GM23338 (cell line): ENCODE results near the gene CFAP97D2. TPM values are rescaled to one million over a fixed set of nuclear protein-coding genes. Genes with fewer than 3 reads are reported as not detected.

Experiments
- ATAC-seq: fragments of 200-7000 bp; cut with Tn5 transposase; 3 replicates; pipeline ENCODE4 v1.9.1; 2020
- DNase-seq: peaks from one replicate; pipeline ENCODE4 v3.0.0-alpha.2; 2015; ENCODE audit warnings: low spot score
- H2AFZ ChIP-seq: fragments of 200-600 bp; sonication (generic); 2 replicates; pipeline ENCODE4 v1.8.0; 2016; ENCODE audit warnings: antibody characterized with exemption, mild to moderate bottlenecking, moderate library complexity
- H3F3A ChIP-seq: fragments of 200-600 bp; sonication (generic); replicated peaks from 2 replicates; pipeline ENCODE4 v1.8.0; 2017; ENCODE audit warnings: antibody characterized with exemption, mixed run types, low read depth
- H3K27ac ChIP-seq: fragments of 200-600 bp; sonication (generic); 2 replicates; pipeline ENCODE4 v1.6.1; 2016; ENCODE audit warnings: low read depth
- H3K27me3 ChIP-seq: fragments of 200-600 bp; sonication (generic); 2 replicates; pipeline ENCODE4 v1.8.0; 2016; ENCODE audit warnings: mild to moderate bottlenecking, mixed run types, moderate library complexity; ENCODE audit not compliant: insufficient read depth
- H3K36me3 ChIP-seq: fragments of 200-600 bp; sonication (generic); 2 replicates; pipeline ENCODE4 v1.8.0; 2016; ENCODE audit warnings: mild to moderate bottlenecking; ENCODE audit not compliant: insufficient read depth
- H3K4me1 ChIP-seq: fragments of 200-600 bp; sonication (generic); 2 replicates; pipeline ENCODE4 v1.8.0; 2016; ENCODE audit warnings: mild to moderate bottlenecking, moderate library complexity; ENCODE audit not compliant: insufficient read depth
- H3K4me2 ChIP-seq: fragments of 200-600 bp; sonication (generic); 2 replicates; pipeline ENCODE4 v1.7.1; 2017; ENCODE audit warnings: mixed run types
- H3K4me3 ChIP-seq: fragments of 200-600 bp; sonication (generic); 2 replicates; pipeline ENCODE4 v1.6.1; 2016; ENCODE audit warnings: mixed run types
- H3K79me2 ChIP-seq: fragments of 200-600 bp; sonication (generic); replicated peaks from 2 replicates; pipeline ENCODE4 v1.8.0; 2017; ENCODE audit warnings: mild to moderate bottlenecking; ENCODE audit not compliant: insufficient read depth
- H3K9me2 ChIP-seq: fragments of 200-600 bp; sonication (generic); 2 replicates; pipeline ENCODE4 v1.8.0; 2017; ENCODE audit not compliant: insufficient read depth
- H4K20me1 ChIP-seq: fragments of 200-600 bp; sonication (generic); replicated peaks from 2 replicates; pipeline ENCODE4 v1.8.0; 2017; ENCODE audit warnings: mild to moderate bottlenecking; ENCODE audit not compliant: insufficient read depth
- H3K27ac Mint-ChIP-seq: 2 replicates; pipeline ENCODE4 v1.8.0; 2020; ENCODE audit warnings: inconsistent platforms, mild to moderate bottlenecking, moderate library complexity, mixed read lengths
- H3K27me3 Mint-ChIP-seq: 3 replicates; pipeline ENCODE4 v1.8.0; 2022; ENCODE audit warnings: low read depth, mild to moderate bottlenecking, moderate library complexity, mixed read lengths, inconsistent platforms; ENCODE audit not compliant: insufficient read depth, poor library complexity
- H3K36me3 Mint-ChIP-seq: 3 replicates; pipeline ENCODE4 v1.8.0; 2021; ENCODE audit warnings: low read depth, mild to moderate bottlenecking, inconsistent platforms, moderate library complexity, mixed read lengths
- H3K4me1 Mint-ChIP-seq: 3 replicates; pipeline ENCODE4 v1.8.0; 2020; ENCODE audit warnings: mild to moderate bottlenecking, inconsistent platforms, mixed read lengths
- H3K4me3 Mint-ChIP-seq: 3 replicates; pipeline ENCODE4 v1.8.0; 2021; ENCODE audit warnings: moderate library complexity, mild to moderate bottlenecking, inconsistent platforms, mixed read lengths
- H3K9me3 Mint-ChIP-seq: 3 replicates; pipeline ENCODE4 v1.8.0; 2020; ENCODE audit warnings: moderate library complexity, mild to moderate bottlenecking, inconsistent platforms, mixed read lengths
- CREB1 ChIP-seq: fragments of 250-450 bp; sonication (Bioruptor Pico); IDR thresholded peaks from 2 replicates; pipeline ENCODE4 v1.5.0; 2020; ENCODE audit warnings: low read depth, mild to moderate bottlenecking, moderate library complexity
- EZH2 ChIP-seq: fragments of 200-600 bp; sonication (generic); IDR thresholded peaks from one replicate; pipeline ENCODE4 v1.8.0; 2017; ENCODE audit warnings: antibody characterized with exemption, mild to moderate bottlenecking, low read depth; ENCODE audit not compliant: unreplicated experiment
- JUNB ChIP-seq: IDR thresholded peaks from one replicate; pipeline ENCODE4 v1.6.1; 2016; ENCODE audit warnings: antibody characterized with exemption; ENCODE audit not compliant: unreplicated experiment
- NANOG ChIP-seq: IDR thresholded peaks from 2 replicates; pipeline ENCODE4 v1.6.1; 2016; ENCODE audit warnings: antibody characterized with exemption, borderline replicate concordance
- POLR2AphosphoS5 ChIP-seq: IDR thresholded peaks from 2 replicates; pipeline ENCODE4 v1.6.1; 2016; ENCODE audit warnings: antibody characterized with exemption, low read depth
- ZNF114 ChIP-seq: fragments of 250-450 bp; sonication (Bioruptor Pico); IDR thresholded peaks from 2 replicates; pipeline ENCODE4 v1.5.0; 2020; ENCODE audit warnings: mild to moderate bottlenecking, moderate library complexity
- ZNF331 ChIP-seq: fragments of 250-450 bp; sonication (Bioruptor Pico); IDR thresholded peaks from 2 replicates; pipeline ENCODE4 v1.5.0; 2020; ENCODE audit warnings: low read depth, mild to moderate bottlenecking, moderate library complexity
- polyA plus RNA-seq: library from polyadenylated mRNA; unstranded; fragments of >200 nt; fragmentation: Nextera tagmentation; extraction: Ambion mirVana; gene quantifications from 2 replicates; pipeline ENCODE4 v1.2.1, GENCODE V29; 2016
- total RNA-seq: library from RNA; depleted of rRNA; stranded (reverse); fragments of >200 nt; shearing (Covaris generic); gene quantifications from 2 replicates; pipeline ENCODE4 v1.2.3, GENCODE V29; 2014
- TF ChIP-seq, protein P1 (sequence below), 2 experiments: fragments of 200-600 bp in 1 of 2; sonication (generic) in 1 of 2; conservative IDR thresholded peaks; 2 replicates each; pipeline versions ENCODE4 v1.5.1 to v1.6.1; 2016 to 2017; ENCODE audit warnings: antibody characterized with exemption in 2 of 2, low read depth in 2 of 2, mild to moderate bottlenecking in 2 of 2, moderate library complexity in 1 of 2
- TF ChIP-seq, protein P2 (sequence below): IDR thresholded peaks from one replicate; pipeline ENCODE4 v1.6.1; 2018; ENCODE audit warnings: antibody characterized with exemption; ENCODE audit not compliant: unreplicated experiment
- TF ChIP-seq, protein P3 (sequence below): fragments of 250-450 bp; sonication (Bioruptor Pico); IDR thresholded peaks from 2 replicates; pipeline ENCODE4 v1.5.0; 2020; ENCODE audit warnings: mild to moderate bottlenecking, moderate library complexity

CFAP97D2 gene
- total and polyA plus RNA-seq, 2 experiments from 2014 or later = not detected

DNA sequence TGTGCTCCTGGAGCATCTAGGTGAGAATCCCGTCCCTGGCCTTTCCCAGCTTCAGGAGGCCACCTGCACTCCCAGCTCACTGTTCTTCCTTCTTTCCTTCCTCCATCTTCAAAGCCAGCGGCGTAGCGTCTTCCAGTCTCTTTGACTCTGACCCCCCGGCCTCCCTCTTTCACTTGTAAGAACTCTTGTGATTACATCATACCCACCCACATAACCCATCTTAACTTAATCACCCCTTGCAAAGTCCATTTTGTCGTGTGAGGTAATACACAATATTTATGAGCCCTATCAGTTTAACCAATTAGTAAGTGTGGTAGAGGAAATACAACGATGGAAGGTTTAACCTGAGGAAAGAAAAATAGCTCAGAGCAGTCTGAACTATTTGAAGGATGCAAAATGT is 51.1 kb downstream of the CFAP97D2 start:
- peaks cover 4% of the 10 kb centered on the region for H3K9me3 Mint-ChIP-seq
- H3K9me2 ChIP-seq = no peaks in the 10 kb centered on the region
- DNase-seq (peak; percentile 83), ATAC-seq (peak; percentile 15)
- no peak overlapping the region for H2AFZ ChIP-seq
- peak overlapping the region; percentile 99 for H3K27ac Mint-ChIP-seq
- TF ChIP-seq, protein P1, sequence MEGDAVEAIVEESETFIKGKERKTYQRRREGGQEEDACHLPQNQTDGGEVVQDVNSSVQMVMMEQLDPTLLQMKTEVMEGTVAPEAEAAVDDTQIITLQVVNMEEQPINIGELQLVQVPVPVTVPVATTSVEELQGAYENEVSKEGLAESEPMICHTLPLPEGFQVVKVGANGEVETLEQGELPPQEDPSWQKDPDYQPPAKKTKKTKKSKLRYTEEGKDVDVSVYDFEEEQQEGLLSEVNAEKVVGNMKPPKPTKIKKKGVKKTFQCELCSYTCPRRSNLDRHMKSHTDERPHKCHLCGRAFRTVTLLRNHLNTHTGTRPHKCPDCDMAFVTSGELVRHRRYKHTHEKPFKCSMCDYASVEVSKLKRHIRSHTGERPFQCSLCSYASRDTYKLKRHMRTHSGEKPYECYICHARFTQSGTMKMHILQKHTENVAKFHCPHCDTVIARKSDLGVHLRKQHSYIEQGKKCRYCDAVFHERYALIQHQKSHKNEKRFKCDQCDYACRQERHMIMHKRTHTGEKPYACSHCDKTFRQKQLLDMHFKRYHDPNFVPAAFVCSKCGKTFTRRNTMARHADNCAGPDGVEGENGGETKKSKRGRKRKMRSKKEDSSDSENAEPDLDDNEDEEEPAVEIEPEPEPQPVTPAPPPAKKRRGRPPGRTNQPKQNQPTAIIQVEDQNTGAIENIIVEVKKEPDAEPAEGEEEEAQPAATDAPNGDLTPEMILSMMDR (conservative IDR thresholded peaks at IDR 0.05; ENCODE audit: low read depth in 2 of 2) = no peak
- no peak for TF ChIP-seq ZNF114 (CRISPR knock-in tag)
- TF ChIP-seq, protein P2, sequence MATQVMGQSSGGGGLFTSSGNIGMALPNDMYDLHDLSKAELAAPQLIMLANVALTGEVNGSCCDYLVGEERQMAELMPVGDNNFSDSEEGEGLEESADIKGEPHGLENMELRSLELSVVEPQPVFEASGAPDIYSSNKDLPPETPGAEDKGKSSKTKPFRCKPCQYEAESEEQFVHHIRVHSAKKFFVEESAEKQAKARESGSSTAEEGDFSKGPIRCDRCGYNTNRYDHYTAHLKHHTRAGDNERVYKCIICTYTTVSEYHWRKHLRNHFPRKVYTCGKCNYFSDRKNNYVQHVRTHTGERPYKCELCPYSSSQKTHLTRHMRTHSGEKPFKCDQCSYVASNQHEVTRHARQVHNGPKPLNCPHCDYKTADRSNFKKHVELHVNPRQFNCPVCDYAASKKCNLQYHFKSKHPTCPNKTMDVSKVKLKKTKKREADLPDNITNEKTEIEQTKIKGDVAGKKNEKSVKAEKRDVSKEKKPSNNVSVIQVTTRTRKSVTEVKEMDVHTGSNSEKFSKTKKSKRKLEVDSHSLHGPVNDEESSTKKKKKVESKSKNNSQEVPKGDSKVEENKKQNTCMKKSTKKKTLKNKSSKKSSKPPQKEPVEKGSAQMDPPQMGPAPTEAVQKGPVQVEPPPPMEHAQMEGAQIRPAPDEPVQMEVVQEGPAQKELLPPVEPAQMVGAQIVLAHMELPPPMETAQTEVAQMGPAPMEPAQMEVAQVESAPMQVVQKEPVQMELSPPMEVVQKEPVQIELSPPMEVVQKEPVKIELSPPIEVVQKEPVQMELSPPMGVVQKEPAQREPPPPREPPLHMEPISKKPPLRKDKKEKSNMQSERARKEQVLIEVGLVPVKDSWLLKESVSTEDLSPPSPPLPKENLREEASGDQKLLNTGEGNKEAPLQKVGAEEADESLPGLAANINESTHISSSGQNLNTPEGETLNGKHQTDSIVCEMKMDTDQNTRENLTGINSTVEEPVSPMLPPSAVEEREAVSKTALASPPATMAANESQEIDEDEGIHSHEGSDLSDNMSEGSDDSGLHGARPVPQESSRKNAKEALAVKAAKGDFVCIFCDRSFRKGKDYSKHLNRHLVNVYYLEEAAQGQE = no peak
- no peak for TF ChIP-seq EZH2
- TF ChIP-seq, protein P3, sequence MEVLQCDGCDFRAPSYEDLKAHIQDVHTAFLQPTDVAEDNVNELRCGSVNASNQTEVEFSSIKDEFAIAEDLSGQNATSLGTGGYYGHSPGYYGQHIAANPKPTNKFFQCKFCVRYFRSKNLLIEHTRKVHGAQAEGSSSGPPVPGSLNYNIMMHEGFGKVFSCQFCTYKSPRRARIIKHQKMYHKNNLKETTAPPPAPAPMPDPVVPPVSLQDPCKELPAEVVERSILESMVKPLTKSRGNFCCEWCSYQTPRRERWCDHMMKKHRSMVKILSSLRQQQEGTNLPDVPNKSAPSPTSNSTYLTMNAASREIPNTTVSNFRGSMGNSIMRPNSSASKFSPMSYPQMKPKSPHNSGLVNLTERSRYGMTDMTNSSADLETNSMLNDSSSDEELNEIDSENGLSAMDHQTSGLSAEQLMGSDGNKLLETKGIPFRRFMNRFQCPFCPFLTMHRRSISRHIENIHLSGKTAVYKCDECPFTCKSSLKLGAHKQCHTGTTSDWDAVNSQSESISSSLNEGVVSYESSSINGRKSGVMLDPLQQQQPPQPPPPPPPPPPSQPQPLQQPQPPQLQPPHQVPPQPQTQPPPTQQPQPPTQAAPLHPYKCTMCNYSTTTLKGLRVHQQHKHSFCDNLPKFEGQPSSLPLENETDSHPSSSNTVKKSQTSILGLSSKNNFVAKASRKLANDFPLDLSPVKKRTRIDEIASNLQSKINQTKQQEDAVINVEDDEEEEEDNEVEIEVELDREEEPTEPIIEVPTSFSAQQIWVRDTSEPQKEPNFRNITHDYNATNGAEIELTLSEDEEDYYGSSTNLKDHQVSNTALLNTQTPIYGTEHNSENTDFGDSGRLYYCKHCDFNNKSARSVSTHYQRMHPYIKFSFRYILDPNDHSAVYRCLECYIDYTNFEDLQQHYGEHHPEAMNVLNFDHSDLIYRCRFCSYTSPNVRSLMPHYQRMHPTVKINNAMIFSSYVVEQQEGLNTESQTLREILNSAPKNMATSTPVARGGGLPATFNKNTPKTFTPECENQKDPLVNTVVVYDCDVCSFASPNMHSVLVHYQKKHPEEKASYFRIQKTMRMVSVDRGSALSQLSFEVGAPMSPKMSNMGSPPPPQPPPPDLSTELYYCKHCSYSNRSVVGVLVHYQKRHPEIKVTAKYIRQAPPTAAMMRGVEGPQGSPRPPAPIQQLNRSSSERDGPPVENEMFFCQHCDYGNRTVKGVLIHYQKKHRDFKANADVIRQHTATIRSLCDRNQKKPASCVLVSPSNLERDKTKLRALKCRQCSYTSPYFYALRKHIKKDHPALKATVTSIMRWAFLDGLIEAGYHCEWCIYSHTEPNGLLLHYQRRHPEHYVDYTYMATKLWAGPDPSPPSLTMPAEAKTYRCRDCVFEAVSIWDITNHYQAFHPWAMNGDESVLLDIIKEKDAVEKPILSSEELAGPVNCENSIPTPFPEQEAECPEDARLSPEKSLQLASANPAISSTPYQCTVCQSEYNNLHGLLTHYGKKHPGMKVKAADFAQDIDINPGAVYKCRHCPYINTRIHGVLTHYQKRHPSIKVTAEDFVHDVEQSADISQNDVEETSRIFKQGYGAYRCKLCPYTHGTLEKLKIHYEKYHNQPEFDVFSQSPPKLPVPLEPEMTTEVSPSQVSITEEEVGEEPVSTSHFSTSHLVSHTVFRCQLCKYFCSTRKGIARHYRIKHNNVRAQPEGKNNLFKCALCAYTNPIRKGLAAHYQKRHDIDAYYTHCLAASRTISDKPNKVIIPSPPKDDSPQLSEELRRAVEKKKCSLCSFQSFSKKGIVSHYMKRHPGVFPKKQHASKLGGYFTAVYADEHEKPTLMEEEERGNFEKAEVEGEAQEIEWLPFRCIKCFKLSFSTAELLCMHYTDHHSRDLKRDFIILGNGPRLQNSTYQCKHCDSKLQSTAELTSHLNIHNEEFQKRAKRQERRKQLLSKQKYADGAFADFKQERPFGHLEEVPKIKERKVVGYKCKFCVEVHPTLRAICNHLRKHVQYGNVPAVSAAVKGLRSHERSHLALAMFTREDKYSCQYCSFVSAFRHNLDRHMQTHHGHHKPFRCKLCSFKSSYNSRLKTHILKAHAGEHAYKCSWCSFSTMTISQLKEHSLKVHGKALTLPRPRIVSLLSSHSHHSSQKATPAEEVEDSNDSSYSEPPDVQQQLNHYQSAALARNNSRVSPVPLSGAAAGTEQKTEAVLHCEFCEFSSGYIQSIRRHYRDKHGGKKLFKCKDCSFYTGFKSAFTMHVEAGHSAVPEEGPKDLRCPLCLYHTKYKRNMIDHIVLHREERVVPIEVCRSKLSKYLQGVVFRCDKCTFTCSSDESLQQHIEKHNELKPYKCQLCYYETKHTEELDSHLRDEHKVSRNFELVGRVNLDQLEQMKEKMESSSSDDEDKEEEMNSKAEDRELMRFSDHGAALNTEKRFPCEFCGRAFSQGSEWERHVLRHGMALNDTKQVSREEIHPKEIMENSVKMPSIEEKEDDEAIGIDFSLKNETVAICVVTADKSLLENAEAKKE (CRISPR knock-in tag) = no peak
- 0 out of 2 replicates have a peak, but pooled peaks have one; percentile 2 for TF ChIP-seq NANOG
- TF ChIP-seq CREB1 (CRISPR knock-in tag) = no peak
- no peak for TF ChIP-seq ZNF331
- TF ChIP-seq POLR2AphosphoS5 = peak; percentile 36
- TF ChIP-seq JUNB = no peak
- H3K4me3 Mint-ChIP-seq = peak overlapping the region; percentile 65
- no peaks in the 10 kb centered on the region for H3K27me3 ChIP-seq
- peak overlapping the region; percentile 95 for H3K27ac ChIP-seq
- H3K4me2 ChIP-seq = peak overlapping the region; percentile 61
- H3K27me3 Mint-ChIP-seq = peaks cover 19% of the 10 kb centered on the region
- H4K20me1 ChIP-seq = no peaks in the 10 kb centered on the region
- no peaks in the 10 kb centered on the region for H3K36me3 ChIP-seq
- peaks cover 4% of the 10 kb centered on the region; the same call in 2 of the 3 replicates for H3K36me3 Mint-ChIP-seq
- peaks cover 12% of the 10 kb centered on the region; the same call in 1 of the 2 replicates for H3F3A ChIP-seq
- H3K4me1 Mint-ChIP-seq = peaks cover 69% of the 10 kb centered on the region
- H3K4me1 ChIP-seq = peaks cover 48% of the 10 kb centered on the region
- peak overlapping the region; percentile 34 for H3K4me3 ChIP-seq
- H3K79me2 ChIP-seq = peaks cover 2% of the 10 kb centered on the region
